Medulla oblongata (tissue), 1 donor: ENCODE data around the gene SART3.
A peak's percentile ranks its signal among the peaks of the same experiment; 100 is the strongest.
"Not testable (repeated sequence)": the region's sequence is repeated elsewhere in the genome, so short reads cannot be mapped to it uniquely, and the experiment has no call there.

Experiments used
- DNase-seq: peaks from one replicate; pipeline ENCODE4 v3.0.0-alpha.2; 2015; ENCODE audit errors: extremely low spot score

SART3 gene

DNA sequence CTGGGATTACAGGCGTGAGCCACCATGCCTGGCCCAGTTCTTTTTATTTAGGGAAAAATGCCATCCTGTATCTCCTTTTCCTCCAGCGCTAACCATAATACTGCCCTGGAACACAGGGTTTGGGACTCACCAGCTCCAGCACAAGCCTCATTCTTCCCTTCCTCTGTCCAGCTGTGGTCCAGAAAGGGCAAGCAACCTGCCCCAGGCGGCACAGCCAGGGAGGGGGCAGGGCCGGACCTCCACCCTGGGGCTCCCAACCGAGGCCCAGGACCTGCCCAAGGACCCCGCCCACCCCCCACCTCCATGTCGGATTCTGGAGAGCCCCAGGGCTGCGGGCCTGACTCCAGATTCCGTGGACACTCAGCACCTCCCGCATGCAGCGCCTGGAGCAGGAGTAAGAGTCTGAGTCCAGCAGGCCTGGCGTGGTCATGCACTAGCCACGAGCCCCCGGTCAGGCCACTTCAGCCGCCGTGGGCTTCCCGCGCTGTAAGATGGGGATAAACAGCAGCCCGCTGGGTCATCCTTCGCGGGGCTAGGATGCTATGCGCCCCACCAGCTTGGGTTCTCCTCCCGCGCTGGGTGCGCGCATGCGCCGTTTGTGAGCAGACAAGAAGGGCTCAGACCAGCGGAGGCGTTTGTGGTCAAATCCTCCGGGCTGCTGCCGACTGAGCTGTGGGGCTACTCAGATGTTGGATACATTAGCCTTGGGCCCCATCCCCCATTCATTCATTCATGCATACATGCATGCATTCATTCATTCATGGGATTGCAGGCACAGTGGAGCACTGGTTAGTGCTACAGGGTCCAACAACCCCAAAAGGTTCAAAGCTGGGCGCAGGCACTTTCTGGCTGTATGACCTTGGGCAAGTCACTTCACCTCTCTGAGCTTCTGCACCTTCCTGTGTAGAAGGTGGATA lies 20.6 kb upstream of the SART3 start:
- no peak for DNase-seq

DNA sequence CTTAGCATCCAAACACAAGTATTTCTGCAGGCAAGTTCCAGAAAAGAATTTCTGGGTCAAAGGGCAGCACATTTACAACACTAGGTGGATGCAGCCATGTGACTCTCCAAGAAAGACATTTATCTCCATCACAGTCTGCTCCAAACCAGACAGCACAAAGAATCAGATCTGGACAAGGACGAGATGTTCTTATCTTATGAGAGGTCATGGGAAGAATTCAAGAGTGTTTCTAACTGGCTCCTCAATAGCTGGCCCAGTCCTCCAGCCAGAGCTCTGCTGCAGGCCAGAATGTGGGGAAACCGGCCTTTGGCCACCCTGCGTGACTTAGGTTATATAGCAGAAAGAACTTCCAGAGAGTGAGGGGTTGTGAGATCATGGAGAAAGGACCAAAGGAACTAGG lies 19.6 kb upstream of the SART3 start:
- DNase-seq = no peak

DNA sequence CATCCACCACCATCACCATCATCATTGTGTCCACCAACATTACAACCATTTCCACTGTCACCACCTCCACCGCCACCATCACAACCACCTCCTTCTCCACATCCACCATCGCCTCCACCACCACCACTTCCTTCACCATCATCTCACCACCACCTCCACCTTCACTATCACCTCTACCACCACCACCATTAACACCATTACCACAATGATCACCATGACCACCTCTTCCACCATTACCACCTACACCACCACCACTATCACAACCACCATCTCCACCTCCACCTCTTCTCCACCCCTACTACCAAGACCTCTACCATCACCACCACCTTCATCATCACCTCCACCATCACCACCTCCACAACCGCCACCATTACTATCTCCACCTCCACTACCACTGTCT lies 17.8 kb upstream of the SART3 start:
- no peak for DNase-seq

DNA sequence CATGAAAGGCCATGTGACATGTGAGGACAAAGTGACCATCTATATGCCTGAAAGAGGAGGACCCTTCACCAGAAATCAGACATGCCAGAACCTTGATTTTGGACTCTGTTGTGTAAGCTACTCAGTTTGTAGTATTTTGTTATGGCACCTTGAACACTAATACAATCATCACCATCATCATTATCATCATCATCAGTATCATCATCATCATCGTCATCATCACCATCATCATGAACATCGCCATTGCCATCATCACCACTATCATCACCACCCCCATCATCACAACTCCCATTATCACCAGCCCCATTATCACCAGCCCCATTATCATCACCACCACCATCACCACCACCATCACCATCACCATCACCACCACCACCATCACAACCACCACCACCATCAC lies 17.3 kb upstream of the SART3 start:
- DNase-seq = no peak

DNA sequence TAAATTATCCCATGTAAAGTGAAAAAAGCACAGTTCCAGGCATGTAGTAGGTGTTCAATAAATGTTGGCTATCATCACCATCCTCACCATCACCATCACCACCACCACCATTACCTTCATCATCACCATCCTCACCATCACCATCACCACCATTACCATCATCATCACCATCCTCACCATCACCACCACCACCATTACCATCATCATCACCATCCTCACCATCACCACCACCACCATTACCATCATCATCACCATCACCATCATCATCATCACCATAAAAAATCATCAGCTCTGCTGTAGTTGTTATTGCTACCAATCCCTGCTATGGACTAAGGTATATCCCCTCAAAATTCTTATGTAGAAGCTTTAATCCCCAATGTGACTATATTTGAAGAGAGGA lies 16.5 kb upstream of the SART3 start:
- no peak for DNase-seq

DNA sequence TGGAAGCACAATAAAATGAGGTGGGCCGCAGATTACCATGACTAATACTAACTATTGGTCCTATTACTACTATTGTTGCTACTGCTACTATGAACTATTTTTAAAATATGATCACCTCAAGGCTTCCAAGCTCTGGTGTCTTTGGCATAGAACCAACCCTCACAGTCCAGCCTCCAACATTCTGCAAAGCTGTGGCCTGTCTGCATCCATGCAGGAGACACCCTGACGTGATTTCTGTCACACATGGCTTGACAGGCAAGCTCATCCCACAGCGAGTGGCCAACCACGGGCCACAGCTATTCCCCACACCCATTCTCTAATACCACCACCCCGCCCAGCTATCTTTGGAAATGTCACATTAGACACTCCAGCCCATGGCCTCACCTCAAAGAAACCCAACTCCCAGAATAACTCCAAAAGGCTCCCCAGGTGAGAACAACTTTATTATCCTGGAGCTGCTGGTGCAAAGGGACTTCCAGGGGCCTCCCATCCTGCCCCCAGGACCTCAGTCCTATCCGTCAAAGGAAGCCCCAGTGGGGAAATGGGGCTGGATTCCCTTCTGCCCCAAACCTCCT lies 15.8 kb upstream of the SART3 start:
- no peak for DNase-seq

DNA sequence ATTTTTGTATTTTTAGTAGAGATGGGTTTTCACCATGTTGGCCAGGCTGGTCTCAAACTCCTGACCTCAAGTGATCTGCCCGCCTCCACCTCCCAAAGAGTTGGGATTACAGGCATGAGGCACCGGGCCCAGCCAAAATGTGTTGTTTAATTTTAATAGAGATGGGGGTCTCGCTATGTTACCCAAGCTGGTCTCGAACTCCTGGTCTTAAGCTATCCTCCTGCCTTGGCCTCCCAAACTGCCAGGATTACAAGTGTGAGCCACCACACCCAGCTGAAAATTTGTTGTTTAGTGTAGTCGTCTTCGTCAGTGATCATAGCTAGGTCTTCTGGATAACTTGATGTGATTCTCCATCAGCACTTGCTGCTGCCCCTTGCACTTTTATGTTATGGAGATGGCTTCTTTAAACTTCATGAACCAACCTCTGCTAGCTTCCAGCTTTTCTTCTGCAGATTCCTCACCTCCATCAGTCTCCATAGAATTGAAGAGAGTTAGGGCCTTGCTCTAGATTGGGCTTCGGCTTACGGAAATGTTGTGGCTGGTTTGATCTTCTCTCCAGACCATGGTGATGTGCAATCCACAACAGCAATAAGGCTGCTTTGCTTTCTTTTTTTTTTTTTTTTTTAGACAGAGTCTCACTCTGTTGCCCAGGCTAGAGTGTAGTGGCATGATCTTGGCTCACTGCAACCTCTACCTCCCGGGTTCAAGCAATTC lies 14.4 kb upstream of the SART3 start:
- DNase-seq = no peak

DNA sequence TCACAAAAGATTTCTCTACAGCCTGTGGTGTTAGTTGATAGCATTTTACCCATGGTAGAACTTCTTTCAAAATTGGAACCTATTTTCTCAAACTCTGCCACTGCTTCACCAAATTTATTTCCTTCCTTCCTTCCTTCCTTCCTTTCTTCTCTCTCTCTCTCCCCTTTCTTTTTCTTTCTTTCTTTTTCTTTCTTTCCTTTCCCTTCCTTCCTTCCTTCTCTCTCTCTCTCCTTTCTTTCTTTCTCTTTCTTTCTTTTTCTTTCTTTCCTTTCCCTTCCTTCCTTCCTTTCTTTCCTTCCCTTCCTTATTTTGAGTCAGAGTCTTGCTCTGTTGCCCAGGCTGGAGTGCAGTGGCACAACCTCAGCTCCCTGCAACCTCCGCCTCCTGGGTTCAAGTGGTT lies 13.3 kb upstream of the SART3 start:
- DNase-seq = not testable (repeated sequence)

DNA sequence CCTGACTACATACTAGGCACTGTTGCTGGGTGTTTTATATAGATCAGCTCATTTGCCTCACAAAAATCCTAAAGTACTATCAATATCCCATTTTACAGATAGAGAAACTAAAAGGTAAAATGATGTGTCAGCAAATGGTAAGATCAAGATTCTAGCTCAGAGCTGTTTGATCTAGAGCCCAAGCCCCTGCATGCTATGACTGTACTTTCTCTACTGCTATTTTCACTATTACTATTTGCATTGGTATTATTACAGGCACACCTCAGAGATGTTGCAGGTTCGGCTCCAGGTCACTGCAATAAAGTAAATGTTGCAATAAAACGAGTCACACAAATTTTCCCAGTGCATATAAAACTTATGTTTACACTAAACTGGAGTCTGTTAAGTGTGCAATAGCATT lies 12.3 kb upstream of the SART3 start:
- no peak for DNase-seq

DNA sequence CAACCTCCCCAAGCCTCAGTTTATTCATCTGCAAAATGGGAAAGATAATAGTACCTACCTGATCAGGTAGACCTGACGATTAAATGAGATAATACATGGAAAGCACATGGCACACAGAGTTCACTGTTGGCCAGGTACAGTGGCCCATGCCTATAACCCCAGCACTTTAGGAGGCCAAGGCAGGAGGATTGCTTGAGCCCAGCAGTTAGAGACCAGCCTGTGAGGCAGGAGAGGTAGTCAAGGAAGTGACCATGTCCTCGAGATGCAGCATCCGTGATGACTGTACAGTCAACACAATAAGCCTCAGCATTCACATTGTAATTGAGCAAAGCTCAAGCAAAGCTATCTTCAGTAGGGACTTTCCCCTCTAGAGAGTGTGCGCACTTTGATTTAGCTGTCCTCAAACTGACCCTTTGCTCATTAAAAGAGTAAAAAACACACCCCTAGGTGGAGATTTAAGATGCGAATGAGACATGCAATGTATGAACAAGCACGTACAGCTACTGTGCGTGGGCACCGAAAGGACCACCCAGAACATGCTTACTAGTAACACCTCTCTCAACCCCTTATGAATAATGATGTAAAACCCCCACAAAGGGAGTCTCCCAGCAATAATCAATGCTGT lies 11.3 kb upstream of the SART3 start:
- DNase-seq = no peak

DNA sequence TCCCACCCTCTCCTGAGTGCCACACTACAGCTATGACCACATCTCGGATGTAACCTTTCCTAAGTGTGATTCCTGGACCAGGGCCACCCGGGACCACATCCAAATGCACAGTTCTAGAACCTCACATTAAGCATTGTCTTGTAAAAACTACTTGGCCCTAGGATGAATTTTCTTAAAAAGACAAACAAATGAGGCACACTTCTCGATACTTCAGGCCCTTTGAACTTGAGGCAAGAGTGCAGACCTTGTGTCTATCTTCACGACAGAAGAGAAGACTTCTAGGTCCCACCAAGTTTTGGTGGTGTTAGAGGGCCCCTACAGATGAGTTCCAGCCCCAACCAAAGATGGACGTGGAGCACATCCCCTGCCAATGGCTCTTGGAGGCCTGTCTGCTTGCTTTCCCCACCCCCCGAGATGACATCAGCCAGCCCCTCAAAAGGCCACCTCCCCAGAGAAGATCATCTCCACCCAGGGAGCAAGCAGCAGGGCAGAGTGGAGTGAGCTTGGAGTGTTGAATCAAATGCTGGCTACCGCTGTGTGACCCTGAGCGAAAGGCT lies 10.7 kb upstream of the SART3 start:
- no peak for DNase-seq

DNA sequence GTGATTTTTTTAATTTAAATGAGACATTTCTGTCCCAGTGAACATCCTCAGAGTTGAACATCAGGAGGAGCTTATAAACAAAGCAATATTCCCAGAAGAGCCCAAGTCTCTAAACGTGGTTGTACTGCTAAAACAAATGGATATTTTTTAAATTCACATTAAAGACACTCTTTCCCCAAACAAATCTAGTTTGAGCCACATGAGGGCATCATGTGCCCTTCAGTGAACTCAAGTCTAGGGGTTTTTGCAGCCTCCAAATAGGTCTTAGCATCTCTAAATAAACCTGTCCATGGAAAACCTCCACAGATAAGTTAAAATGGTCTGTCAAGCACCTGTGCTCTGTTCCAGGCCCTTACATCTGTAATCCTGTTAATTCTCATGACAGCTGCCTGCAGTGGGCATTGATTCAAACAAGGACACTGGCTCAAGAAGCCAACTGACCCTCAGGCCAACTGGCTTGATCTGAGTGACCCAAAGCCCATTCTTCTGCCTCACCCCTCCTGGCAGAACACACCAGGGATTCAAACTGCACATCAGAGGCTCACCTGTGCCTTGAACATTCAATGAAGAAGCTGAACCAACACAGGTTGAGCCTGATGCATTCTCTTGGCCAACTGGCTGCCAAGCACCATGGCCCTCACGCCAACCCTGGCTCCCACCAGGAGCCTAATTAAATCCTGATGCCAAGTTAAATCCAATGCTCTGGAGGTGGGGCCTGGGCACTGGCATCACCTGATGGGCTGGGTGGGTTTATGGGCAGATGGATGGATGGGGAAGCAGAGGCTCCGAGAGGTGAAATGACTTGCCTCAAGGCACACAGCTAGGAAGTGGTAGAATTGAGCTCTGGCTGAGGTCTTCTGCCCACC lies 10.0 kb upstream of the SART3 start:
- peak; percentile 64 for DNase-seq

DNA sequence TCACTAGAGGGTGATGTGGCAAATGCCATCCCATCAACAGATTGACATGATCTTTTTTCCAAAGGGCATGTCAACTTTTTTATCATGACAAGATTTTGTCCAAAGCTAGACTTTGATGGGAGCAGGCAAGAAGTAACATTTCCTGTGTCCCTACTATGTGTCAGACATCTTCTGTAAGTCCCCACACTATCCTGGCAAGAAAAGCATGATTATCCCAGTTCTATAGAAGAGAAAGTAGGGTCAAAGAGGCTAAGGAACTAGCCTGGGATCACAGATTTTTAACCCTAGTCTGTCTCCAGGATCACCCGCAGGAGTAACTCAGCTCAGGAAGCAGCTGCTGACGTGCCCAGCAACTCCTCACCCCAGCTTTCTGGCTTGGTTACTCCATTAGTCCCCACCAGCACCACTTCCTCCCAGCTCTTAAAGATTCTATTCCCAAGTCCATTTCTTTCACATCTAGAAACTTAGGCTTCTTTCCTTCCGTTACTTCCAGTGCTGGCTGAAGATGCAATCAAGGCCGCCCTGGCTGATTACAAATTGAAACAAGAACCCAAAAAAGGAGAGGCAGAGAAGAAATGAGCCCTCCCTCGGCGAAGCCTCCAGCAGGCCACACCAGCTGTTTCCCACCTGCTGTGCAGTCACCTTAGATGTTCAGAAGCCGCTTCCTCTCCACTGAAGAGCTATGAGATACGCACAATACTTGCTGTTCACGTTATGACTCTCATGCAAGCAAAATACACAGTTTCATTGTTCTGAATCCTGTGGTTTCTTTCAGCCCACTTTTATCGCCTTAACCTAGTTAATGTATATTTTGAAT lies 7.6 kb upstream of the SART3 start:
- no peak for DNase-seq

DNA sequence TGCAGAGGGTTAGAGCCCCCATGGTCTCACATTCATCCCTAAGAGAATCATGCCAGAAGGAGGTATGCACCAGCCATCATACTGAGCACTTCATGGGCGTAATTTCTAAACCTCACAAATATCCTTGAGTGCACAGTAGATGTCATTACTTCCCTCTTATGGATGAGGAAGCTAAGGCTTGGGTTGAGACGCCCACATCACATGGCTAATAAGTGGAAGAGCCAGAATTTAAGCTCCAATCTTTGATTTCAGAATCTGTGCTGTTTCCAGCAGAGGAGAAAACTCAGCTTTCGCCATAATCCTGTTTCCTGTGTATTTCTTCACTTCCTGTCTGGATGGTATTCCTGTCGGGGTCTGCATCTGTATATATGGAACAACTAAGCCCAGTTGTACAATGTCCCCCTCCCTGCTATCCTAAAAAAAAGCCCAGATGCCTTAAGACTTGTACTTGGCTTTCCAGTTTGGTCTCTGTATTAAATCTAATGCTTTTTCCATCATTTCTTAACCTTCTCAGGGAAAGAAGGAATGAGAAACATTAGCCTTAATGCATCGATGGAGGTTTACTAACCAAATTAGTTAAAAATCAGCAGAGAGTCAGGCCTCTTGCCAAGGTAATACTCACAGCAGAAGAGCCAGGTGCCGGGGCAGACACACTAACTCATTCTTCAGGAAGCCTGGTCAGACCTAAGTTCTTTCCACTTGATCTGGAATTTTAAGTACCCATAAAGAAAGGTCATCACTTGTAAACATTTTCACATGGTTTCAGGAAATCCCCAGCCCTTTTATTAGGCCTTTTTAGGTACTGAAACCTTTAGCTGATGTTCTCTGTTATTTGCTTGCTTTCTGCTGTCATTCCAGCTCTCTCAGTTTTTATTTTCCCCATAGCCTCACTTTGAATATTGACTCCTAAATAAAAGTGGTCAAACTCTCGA lies 6.7 kb upstream of the SART3 start:
- DNase-seq = peak; percentile 67

DNA sequence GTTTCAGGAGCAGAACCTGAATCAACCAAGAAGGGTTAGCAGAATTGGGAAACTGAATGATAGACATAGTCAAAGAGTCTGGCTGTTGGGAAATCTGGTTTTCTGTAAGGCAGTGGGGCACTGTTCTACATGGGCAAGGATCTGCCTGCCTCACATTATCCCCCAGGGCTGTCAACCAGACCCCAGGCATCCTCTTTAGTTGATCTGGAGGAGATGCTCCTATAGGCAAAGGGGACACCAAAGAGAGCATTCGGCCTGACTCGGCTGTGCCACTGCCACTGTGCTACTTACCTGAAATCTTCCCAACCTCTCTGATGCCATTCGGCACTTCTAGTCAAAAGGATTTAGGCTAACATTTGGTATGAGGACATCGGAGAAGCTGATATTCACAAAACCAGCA lies 5.5 kb upstream of the SART3 start:
- no peak for DNase-seq

DNA sequence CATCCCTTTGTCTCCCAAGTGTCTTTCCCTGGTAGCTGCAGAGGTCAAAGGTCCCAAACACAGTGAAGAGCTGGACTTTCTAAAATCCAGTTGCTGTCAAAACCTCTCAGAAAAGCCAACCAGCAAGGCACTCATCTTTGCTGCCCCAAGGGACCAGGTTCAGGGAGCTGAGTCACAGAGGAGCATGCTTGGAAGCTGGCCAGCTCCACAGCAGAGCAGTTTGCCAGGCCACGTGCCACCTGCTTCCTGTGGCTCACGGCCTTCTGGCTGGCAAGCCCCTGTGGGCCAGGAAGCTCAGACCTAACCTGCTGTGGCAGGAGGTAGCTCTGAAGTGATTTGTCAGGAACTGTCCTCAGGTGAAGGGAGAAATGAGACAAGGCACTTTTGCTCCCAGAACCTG lies 5.0 kb upstream of the SART3 start:
- DNase-seq = no peak

DNA sequence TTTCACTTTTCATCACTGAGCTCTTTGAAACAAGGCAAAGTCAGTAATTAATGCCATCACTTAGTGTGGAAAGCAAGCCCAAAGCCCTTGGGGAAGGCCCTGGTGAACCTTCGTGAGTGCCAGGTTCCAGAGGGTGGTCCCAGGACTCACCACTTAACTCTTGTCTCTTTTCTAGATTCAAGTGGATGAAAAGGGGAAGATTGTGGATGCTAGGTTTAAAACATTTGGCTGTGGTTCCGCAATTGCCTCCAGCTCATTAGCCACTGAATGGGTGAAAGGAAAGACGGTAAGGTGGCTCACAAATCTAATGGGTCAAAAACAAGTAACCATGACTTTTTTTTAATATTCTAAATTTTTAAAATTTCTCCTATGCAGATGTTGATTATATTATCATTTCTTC lies 4.2 kb upstream of the SART3 start:
- peak; percentile 40 for DNase-seq

DNA sequence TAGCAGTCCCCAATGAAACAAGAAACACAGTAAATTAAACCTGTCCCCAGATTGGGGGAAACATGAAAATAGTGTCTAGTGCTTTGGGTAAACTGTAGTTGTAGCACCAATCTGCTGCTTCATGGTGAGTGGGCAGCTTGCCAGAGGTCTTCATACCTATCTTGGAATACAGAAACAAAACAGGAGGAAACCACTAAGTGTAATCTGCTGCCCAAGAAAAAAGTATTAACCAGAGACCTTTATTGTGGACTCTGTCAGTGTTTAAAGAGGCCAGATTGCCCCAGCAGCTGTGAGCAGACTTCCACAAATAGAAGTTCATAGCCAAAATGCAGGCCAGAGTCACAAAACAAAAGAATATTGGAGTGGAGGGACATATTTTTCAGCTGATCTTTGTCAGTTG lies 3.8 kb upstream of the SART3 start:
- DNase-seq = no peak

DNA sequence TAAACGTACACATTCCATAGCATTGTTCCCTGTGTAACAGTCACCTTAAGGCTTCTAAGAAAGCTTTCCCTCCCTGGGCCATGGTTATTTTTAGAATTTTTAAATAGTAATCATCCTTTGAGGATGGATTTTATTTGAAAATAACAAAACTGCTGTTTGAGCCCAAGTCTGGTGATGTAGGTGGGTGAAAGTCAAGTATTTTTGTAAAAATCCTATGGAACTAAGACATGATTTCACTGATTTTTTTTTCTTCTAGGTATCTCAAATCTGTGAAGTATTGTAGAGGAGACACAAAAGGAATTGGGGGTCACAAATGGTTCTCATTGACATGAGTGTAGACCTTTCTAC lies 2.8 kb upstream of the SART3 start:
- no peak for DNase-seq
